Astrocyte (in vitro differentiated cells and primary cell): ENCODE measurements around the gene PYROXD2. TPM values are rescaled to one million over a fixed set of nuclear protein-coding genes. Genes with fewer than 3 reads are reported as not detected.
"Not testable (repeated sequence)": the region's sequence is repeated elsewhere in the genome, so short reads cannot be mapped to it uniquely, and the experiment has no call there.

Source experiments
- DNase-seq: peaks from one replicate; pipeline ENCODE4 v3.0.0-alpha.2; 2010; ENCODE audit warnings: low read depth
- FAIRE-seq: peaks from 2 replicates; lab custom pipeline; 2011; peaks lifted over from hg19 to GRCh38; lab: Jason Lieb, UNC
- H2AFZ ChIP-seq: 2 replicates; pipeline ENCODE4 v1.6.0; 2012; ENCODE audit warnings: low read depth, low read length, inconsistent platforms
- H3K27ac ChIP-seq: 2 replicates; pipeline ENCODE4 v1.5.1; 2011; ENCODE audit warnings: low read depth, low read length, inconsistent platforms
- H3K27me3 ChIP-seq: 2 replicates; pipeline ENCODE4 v1.6.0; 2011; ENCODE audit warnings: low read length, inconsistent platforms; ENCODE audit not compliant: insufficient read depth
- H3K36me3 ChIP-seq: 2 replicates; pipeline ENCODE4 v1.5.1; 2011; ENCODE audit warnings: low read length, inconsistent platforms; ENCODE audit not compliant: insufficient read depth
- H3K4me1 ChIP-seq: 2 replicates; pipeline ENCODE4 v1.5.1; 2011; ENCODE audit warnings: low read length, inconsistent platforms; ENCODE audit not compliant: insufficient read depth
- H3K4me2 ChIP-seq: 2 replicates; pipeline ENCODE4 v1.6.0; 2012; ENCODE audit warnings: low read length, inconsistent platforms
- H3K4me3 ChIP-seq: 2 replicates; pipeline ENCODE4 v1.5.1; 2011; ENCODE audit warnings: low read depth, mild to moderate bottlenecking, low read length, inconsistent platforms; ENCODE audit not compliant: insufficient read depth
- H3K79me2 ChIP-seq: 2 replicates; pipeline ENCODE4 v1.6.0; 2012; ENCODE audit warnings: mild to moderate bottlenecking, low read length, inconsistent platforms; ENCODE audit not compliant: insufficient read depth
- H3K9ac ChIP-seq: 2 replicates; pipeline ENCODE4 v1.6.0; 2012; ENCODE audit warnings: mild to moderate bottlenecking, low read length, inconsistent platforms
- H3K9me3 ChIP-seq: 2 replicates; pipeline ENCODE4 v1.5.1; 2012; ENCODE audit warnings: low read depth, mild to moderate bottlenecking, low read length, inconsistent platforms; ENCODE audit not compliant: insufficient read depth
- H4K20me1 ChIP-seq: 2 replicates; pipeline ENCODE4 v1.6.0; 2012; ENCODE audit warnings: low read length, inconsistent platforms; ENCODE audit not compliant: insufficient read depth
- H3K27ac Mint-ChIP-seq: one replicate; pipeline ENCODE4 v1.8.0; 2021; ENCODE audit warnings: mild to moderate bottlenecking, mixed read lengths; ENCODE audit not compliant: unreplicated experiment
- H3K27me3 Mint-ChIP-seq: one replicate; pipeline ENCODE4 v1.8.0; 2021; ENCODE audit warnings: low read depth, mixed read lengths; ENCODE audit not compliant: unreplicated experiment
- H3K36me3 Mint-ChIP-seq: one replicate; pipeline ENCODE4 v1.8.0; 2021; ENCODE audit warnings: low read depth, mixed read lengths; ENCODE audit not compliant: unreplicated experiment
- H3K4me1 Mint-ChIP-seq: one replicate; pipeline ENCODE4 v1.8.0; 2021; ENCODE audit warnings: low read depth, mixed read lengths; ENCODE audit not compliant: unreplicated experiment
- H3K4me3 Mint-ChIP-seq: one replicate; pipeline ENCODE4 v1.8.0; 2021; ENCODE audit warnings: mild to moderate bottlenecking, moderate library complexity, mixed read lengths; ENCODE audit not compliant: unreplicated experiment
- H3K9me3 Mint-ChIP-seq: one replicate; pipeline ENCODE4 v1.8.0; 2021; ENCODE audit warnings: mild to moderate bottlenecking, mixed read lengths; ENCODE audit not compliant: unreplicated experiment
- EZH2 ChIP-seq: IDR thresholded peaks from 2 replicates; pipeline ENCODE4 v1.6.1; 2012; ENCODE audit warnings: mild to moderate bottlenecking, low read length, inconsistent platforms; ENCODE audit not compliant: insufficient read depth
- total RNA-seq: library from RNA; stranded (reverse); gene quantifications from 2 replicates; pipeline ENCODE4 v1.2.1, GENCODE V29; 2021
- TF ChIP-seq, protein P1 (sequence below): IDR thresholded peaks from 2 replicates; pipeline ENCODE4 v1.5.1; 2011; ENCODE audit warnings: low read depth, mild to moderate bottlenecking, inconsistent platforms, low read length, moderate library complexity; ENCODE audit not compliant: insufficient read depth

The PYROXD2 gene
- total RNA-seq, 1 donor from 2014 or later: 4.5 TPM

GRCh38 chr10:98349508-98349922 is 65.5 kb downstream of the PYROXD2 start:
- Histone ChIP-seq H3K9me3 (peaks cover 14% of the 10 kb centered on the region), H3K4me1 (peaks cover 11% of the 10 kb centered on the region), H3K4me2 (peak overlapping the region; percentile 64), H3K27ac (peak overlapping the region; percentile 44), H3K9ac (no peak overlapping the region), H4K20me1 (no peaks in the 10 kb centered on the region), H3K27me3 (peaks cover 3% of the 10 kb centered on the region), H3K36me3 (no peaks in the 10 kb centered on the region), H3K4me3 (no peak overlapping the region), H3K79me2 (no peaks in the 10 kb centered on the region), H2AFZ (peak overlapping the region; percentile 2)
- no peak for TF ChIP-seq EZH2
- TF ChIP-seq, protein P1, sequence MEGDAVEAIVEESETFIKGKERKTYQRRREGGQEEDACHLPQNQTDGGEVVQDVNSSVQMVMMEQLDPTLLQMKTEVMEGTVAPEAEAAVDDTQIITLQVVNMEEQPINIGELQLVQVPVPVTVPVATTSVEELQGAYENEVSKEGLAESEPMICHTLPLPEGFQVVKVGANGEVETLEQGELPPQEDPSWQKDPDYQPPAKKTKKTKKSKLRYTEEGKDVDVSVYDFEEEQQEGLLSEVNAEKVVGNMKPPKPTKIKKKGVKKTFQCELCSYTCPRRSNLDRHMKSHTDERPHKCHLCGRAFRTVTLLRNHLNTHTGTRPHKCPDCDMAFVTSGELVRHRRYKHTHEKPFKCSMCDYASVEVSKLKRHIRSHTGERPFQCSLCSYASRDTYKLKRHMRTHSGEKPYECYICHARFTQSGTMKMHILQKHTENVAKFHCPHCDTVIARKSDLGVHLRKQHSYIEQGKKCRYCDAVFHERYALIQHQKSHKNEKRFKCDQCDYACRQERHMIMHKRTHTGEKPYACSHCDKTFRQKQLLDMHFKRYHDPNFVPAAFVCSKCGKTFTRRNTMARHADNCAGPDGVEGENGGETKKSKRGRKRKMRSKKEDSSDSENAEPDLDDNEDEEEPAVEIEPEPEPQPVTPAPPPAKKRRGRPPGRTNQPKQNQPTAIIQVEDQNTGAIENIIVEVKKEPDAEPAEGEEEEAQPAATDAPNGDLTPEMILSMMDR: no peak
- no peak overlapping the region for H3K27ac Mint-ChIP-seq
- no peaks in the 10 kb centered on the region for H3K36me3 Mint-ChIP-seq
- peak; percentile 98 for DNase-seq
- H3K4me1 Mint-ChIP-seq: peaks cover 4% of the 10 kb centered on the region
- H3K27me3 Mint-ChIP-seq: peaks cover 27% of the 10 kb centered on the region
- H3K9me3 Mint-ChIP-seq: peaks cover 22% of the 10 kb centered on the region
- peak; percentile 98 for FAIRE-seq
- H3K4me3 Mint-ChIP-seq: no peak overlapping the region

GRCh38 chr10:98346847-98347246 is 68.1 kb downstream of the PYROXD2 start:
- Histone ChIP-seq H3K9ac (no peak overlapping the region), H3K27me3 (no peaks in the 10 kb centered on the region), H3K9me3 (peaks cover 14% of the 10 kb centered on the region), H3K27ac (no peak overlapping the region), H3K36me3 (no peaks in the 10 kb centered on the region), H3K4me3 (no peak overlapping the region), H4K20me1 (no peaks in the 10 kb centered on the region), H3K4me2 (no peak overlapping the region), H3K4me1 (peaks cover 13% of the 10 kb centered on the region), H3K79me2 (no peaks in the 10 kb centered on the region), H2AFZ (no peak overlapping the region)
- FAIRE-seq (no peak), DNase-seq (no peak)
- no peak for TF ChIP-seq EZH2
- TF ChIP-seq, protein P1: no peak
- Mint-ChIP-seq H3K36me3 (no peaks in the 10 kb centered on the region), H3K9me3 (peaks cover 23% of the 10 kb centered on the region), H3K27ac (no peak overlapping the region), H3K4me3 (no peak overlapping the region), H3K27me3 (peaks cover 3% of the 10 kb centered on the region), H3K4me1 (peaks cover 4% of the 10 kb centered on the region)

- Mint-ChIP-seq H3K36me3 (no peaks in the 10 kb centered on the region), H3K4me1 (peaks cover 13% of the 10 kb centered on the region), H3K27ac (no peak overlapping the region), H3K27me3 (peaks cover 2% of the 10 kb centered on the region), H3K4me3 (no peak overlapping the region), H3K9me3 (peaks cover 19% of the 10 kb centered on the region)
- peaks cover 20% of the 10 kb centered on the region for H3K4me1 ChIP-seq
- H2AFZ ChIP-seq: no peak overlapping the region
- no peaks in the 10 kb centered on the region for H3K27me3 ChIP-seq
- no peaks in the 10 kb centered on the region for H4K20me1 ChIP-seq
- no peak for TF ChIP-seq EZH2
- TF ChIP-seq, protein P1: no peak
- H3K4me3 ChIP-seq: no peak overlapping the region
- DNase-seq (peak; percentile 92), FAIRE-seq (no peak)
- H3K4me2 ChIP-seq: no peak overlapping the region
- H3K9me3 ChIP-seq: peaks cover 14% of the 10 kb centered on the region
- no peak overlapping the region for H3K27ac ChIP-seq
- H3K9ac ChIP-seq: no peak overlapping the region
- no peaks in the 10 kb centered on the region for H3K79me2 ChIP-seq
- no peaks in the 10 kb centered on the region for H3K36me3 ChIP-seq
These were observed 70.4 kb downstream of the PYROXD2 start for GRCh38 chr10:98344589-98345038.

- not testable (repeated sequence) for H3K9me3 Mint-ChIP-seq, FAIRE-seq, H3K27ac Mint-ChIP-seq, H3K4me1 Mint-ChIP-seq, H3K36me3 ChIP-seq, H3K4me2 ChIP-seq, H3K9ac ChIP-seq, H3K9me3 ChIP-seq, H3K27me3 Mint-ChIP-seq, H4K20me1 ChIP-seq, H3K4me3 Mint-ChIP-seq, H3K27ac ChIP-seq, H3K36me3 Mint-ChIP-seq, DNase-seq, H3K79me2 ChIP-seq, H2AFZ ChIP-seq, H3K4me3 ChIP-seq, H3K27me3 ChIP-seq
- H3K4me1 ChIP-seq: peaks cover 16% of the 10 kb centered on the region
These were observed 73.3 kb downstream of the PYROXD2 start for GRCh38 chr10:98341701-98342100.
